C4-2B (cell line): ENCODE data around the gene ZCCHC13.

Experiments
- CTCF ChIP-seq: fragments of 450-650 bp; conservative IDR thresholded peaks from 2 replicates; pipeline ENCODE4 v1.5.1; 2017; ENCODE audit warnings: mild to moderate bottlenecking
- ZFX ChIP-seq: fragments of 450-650 bp; IDR thresholded peaks from 2 replicates; pipeline ENCODE4 v1.6.1; 2017

- TF ChIP-seq CTCF (no peak), ZFX (no peak)
These were observed 34.9 kb downstream of the ZCCHC13 start for GRCh38 chrX:74338852-74339251.
